Measurements from ENCODE around the gene FXYD3.

GRCh38 chr19:35168196-35168595, 52.6 kb downstream of the FXYD3 start:
- no peak for TF ChIP-seq POLR2A (IDR thresholded peaks at IDR 0.05)
- TF ChIP-seq CTCF (IDR thresholded peaks at IDR 0.05) = peak in 1 of 6 experiments; percentile 21

Measured in esophagus squamous epithelium (tissue), 4 donors.